Measurements from ENCODE around the gene RPP30.

Gene RPP30

DNA sequence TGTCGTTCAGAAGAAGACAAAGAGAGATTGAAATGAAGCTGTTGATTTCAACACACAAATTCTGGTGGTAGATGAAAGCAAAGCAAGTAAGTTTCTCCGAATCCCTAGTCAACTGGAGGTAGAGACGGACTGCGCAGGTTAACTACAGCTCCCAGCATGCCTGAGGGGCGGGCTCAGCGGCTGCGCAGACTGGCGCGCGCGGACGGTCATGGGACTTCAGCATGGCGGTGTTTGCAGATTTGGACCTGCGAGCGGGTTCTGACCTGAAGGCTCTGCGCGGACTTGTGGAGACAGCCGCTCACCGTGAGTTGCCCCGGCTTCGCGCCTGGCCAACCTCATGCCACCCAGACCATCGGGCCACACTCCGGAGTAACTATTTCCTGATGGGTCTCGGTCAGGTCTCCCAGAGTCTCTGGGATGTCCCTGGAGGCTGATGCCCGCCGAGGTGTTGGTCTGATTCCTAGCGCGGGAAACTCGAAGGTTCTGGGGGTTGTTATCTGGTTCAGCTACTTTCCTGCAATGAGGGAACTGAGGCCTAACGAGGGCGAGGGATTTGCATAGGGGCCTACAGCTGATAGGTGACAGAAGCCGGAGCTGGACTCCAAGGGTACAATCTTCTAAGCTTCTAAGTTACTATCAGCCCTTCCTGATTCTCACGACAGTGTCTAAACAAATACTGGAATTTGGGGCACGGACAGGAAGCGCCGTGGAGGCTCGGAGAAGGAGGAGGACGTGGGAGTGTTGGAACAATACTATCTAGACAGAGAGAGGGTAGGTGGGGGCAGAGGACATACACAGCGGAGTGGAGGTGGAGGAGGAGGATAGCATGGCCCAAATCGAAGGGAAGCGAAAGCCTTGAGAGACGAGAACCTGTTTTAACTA, at the start of gene RPP30:
Gene RPP30 (plus strand): TSS at position 209 of the 882 bp plus-strand sequence. CDS start 13 bp downstream, at position 222.
- peak; percentile 87 to 88 for DNase-seq
- TF ChIP-seq POLR2A (IDR thresholded peaks at IDR 0.05; ENCODE audit: low read length) (peak; percentile 75), GATA1 (IDR thresholded peaks at IDR 0.05; ENCODE audit: low read depth, low read length) (no peak)

DNA sequence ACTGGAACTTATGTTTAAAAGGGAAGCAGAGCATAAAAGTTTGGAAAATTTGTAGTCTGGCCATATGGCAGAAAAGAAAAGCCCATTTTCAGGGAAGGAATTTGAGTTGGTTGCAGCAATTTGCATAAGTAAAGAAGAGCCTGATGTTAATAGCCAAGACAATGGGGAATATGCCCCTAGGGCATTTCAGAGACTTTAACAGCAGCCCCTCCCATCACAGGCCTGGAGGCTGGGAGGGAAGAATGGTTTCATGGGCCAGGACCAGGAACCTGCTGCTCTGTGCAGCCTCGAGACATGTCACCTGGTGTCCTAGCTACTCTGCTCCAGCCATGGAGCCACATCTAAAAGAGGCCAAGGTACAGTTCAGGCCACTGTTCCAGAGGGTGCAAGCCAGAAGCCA, 49.3 kb upstream of the RPP30 start:
- TF ChIP-seq GATA1 (IDR thresholded peaks at IDR 0.05; ENCODE audit: low read depth, low read length) = no peak
- no peak for TF ChIP-seq POLR2A (IDR thresholded peaks at IDR 0.05; ENCODE audit: low read length)
- DNase-seq = no peak

- no peak for TF ChIP-seq GATA1 (IDR thresholded peaks at IDR 0.05; ENCODE audit: low read depth, low read length)
- TF ChIP-seq POLR2A (IDR thresholded peaks at IDR 0.05; ENCODE audit: low read length) = no peak
- DNase-seq = no peak
Measured at GRCh38 chr10:90832111-90832510, 39.7 kb upstream of the RPP30 start.

DNA sequence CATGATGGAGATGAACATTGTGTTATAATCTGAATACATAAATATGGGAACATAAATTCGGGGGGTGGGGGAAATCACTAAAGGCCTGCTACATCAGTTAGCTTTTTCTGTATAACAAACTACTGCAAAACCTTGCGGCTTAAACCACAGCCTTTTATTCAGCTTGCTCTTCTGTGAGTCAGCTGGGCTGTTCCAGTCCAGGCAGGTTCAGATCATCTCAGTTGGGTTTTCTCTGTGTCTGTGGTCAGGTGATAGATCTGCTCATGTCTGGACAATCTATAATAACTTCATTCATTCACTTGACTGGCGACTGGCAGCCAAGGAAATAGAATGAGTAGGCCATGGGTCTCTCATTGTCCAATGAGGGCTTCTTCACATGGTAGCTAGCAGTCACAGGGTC, 37.4 kb upstream of the RPP30 start:
- no peak for TF ChIP-seq GATA1 (IDR thresholded peaks at IDR 0.05; ENCODE audit: low read depth, low read length)
- no peak for TF ChIP-seq POLR2A (IDR thresholded peaks at IDR 0.05; ENCODE audit: low read length)
- DNase-seq = no peak

DNA sequence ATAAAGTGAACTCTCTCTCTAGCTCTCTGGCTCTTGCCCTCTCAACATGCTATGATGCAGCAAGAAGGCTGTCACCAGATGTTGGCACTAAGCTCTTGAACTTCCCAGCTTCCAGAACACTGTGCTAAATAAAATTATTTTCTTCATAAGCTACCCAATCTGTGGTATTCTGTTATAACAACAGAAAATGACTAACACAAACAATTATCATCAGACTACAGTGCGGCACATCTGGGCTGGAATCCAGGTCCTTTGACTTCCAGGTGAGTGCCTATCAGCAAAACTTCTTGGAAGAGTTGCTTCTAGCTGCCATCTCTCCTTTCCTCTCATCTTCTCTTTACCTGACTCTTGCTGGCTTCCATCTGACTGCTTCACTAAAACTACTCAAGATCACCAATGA, 34.3 kb upstream of the RPP30 start:
- no peak for DNase-seq
- TF ChIP-seq GATA1 (IDR thresholded peaks at IDR 0.05; ENCODE audit: low read depth, low read length) = no peak
- TF ChIP-seq POLR2A (IDR thresholded peaks at IDR 0.05; ENCODE audit: low read length) = no peak

DNA sequence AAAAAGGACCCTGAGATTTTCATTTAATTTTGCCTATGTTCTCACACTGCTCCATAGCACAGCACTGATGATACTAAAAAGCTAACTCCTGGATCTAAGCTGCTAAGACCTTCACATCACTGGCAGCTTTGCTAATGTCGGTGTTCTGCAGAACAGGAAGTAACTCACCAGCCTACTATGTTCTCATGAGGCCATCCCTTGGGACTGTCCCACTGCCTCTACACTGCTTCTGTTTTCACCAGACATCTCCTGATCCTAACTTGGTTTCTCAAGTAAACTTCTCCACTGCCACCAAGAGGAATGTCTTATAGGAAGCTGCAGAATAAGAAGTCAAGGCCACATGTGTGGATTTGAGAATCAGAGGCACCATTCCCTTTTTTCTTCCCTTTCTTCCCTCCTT, 29.0 kb upstream of the RPP30 start:
- no peak for DNase-seq
- no peak for TF ChIP-seq POLR2A (IDR thresholded peaks at IDR 0.05; ENCODE audit: low read length)
- TF ChIP-seq GATA1 (IDR thresholded peaks at IDR 0.05; ENCODE audit: low read depth, low read length) = no peak

DNA sequence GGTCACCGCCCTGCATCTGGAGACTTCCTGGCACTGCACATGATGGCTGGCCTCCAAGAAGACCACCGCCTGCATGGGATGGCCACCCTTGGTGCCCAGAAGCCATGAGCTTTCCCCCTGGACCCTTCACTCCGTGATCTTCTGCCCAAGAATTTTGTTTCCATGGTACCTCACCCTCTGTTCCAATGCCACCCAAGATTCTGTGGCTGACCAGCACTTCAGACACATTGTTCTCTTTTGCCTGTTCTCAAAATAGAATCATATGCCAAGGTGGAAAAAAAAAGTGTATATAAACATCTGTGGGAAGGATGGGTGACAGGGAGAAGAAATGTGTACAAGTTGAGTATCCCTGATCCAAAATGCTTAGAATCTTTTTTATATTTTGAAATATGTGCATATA, 26.0 kb upstream of the RPP30 start:
- TF ChIP-seq GATA1 (IDR thresholded peaks at IDR 0.05; ENCODE audit: low read depth, low read length) (no peak), POLR2A (IDR thresholded peaks at IDR 0.05; ENCODE audit: low read length) (no peak)
- no peak for DNase-seq

DNA sequence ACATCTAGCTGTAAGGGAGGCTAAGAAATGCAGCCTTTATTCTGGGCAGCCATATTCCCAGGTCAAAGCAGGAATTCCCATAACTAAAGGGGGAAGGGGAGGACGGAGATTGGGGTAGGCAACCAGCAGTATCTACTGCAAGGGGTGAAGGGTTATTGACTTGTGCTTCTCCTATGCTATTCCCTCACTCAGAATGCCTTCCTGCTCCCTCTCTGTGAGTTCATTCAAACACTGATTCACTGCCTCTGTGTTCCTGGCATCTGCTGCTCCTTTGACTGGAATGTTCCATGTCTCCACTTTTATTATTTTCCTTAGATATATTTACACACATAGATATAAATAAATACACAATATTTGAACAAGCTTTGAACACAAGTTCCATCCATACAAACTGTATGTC, 25.0 kb upstream of the RPP30 start:
- no peak for DNase-seq
- TF ChIP-seq POLR2A (IDR thresholded peaks at IDR 0.05; ENCODE audit: low read length) (no peak), GATA1 (IDR thresholded peaks at IDR 0.05; ENCODE audit: low read depth, low read length) (no peak)

DNA sequence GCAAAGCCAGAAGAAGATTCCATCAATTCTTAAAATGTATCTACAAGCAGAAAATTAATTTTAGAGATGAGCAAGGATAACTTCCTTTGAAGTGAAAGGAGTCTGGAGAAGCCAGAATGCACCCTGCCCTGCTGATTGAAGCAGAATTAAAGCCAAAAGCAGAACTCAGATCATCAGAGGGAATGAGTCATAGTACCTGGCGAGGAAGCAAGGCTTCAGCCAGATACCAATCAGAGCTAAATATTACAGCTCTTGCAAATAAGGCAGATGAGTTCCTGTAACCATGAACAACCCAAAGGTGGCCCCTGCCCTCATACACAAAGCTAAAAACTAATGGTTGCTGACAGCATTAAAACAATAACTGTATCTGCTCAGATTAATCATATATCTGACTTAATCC, 24.3 kb upstream of the RPP30 start:
- no peak for TF ChIP-seq POLR2A (IDR thresholded peaks at IDR 0.05; ENCODE audit: low read length)
- no peak for TF ChIP-seq GATA1 (IDR thresholded peaks at IDR 0.05; ENCODE audit: low read depth, low read length)
- DNase-seq = no peak

GRCh38 chr10:90849956-90850749, 21.6 kb upstream of the RPP30 start:
- TF ChIP-seq POLR2A (IDR thresholded peaks at IDR 0.05; ENCODE audit: low read length) (no peak), GATA1 (IDR thresholded peaks at IDR 0.05; ENCODE audit: low read depth, low read length) (no peak)
- no peak for DNase-seq

- TF ChIP-seq POLR2A (IDR thresholded peaks at IDR 0.05; ENCODE audit: low read length) (no peak), GATA1 (IDR thresholded peaks at IDR 0.05; ENCODE audit: low read depth, low read length) (no peak)
Measured at GRCh38 chr10:90855126-90855525, 16.6 kb upstream of the RPP30 start.

GRCh38 chr10:90856261-90856660, 15.5 kb upstream of the RPP30 start:
- TF ChIP-seq POLR2A (IDR thresholded peaks at IDR 0.05; ENCODE audit: low read length) (no peak), GATA1 (IDR thresholded peaks at IDR 0.05; ENCODE audit: low read depth, low read length) (no peak)
- DNase-seq = no peak

More at GRCh38 chr10:90855126-90855525, 16.6 kb upstream of the RPP30 start:
- DNase-seq = no peak

GRCh38 chr10:90856964-90857634, 14.7 kb upstream of the RPP30 start:
- DNase-seq = peak; percentile 4 to 12
- TF ChIP-seq POLR2A (IDR thresholded peaks at IDR 0.05; ENCODE audit: low read length) (no peak), GATA1 (IDR thresholded peaks at IDR 0.05; ENCODE audit: low read depth, low read length) (no peak)
